ENCODE data around the gene PSME3IP1. TPM values are rescaled to one million over a fixed set of nuclear protein-coding genes. Genes with fewer than 3 reads are reported as not detected.

PSME3IP1 gene
- total RNA-seq, 4 donors from 2014 or later, result 38.8 to 68.9 (median 64.9) TPM

- H3K4me3 ChIP-seq (ENCODE audit: low read depth, poor library complexity, severe bottlenecking), result no peak overlapping the region
- no peak for DNase-seq (ENCODE audit: low spot score in 2 of 2)
- no peak for TF ChIP-seq CTCF (IDR thresholded peaks at IDR 0.05)
- no peak for TF ChIP-seq POLR2A (IDR thresholded peaks at IDR 0.05)
- intact Hi-C loops (cut with DNase I; ENCODE audit: low total_unique reads), result no loop called here
- WGBS, 2 donors, result 87 to 88% methylated on average over 11 of the region's 11 CpGs
Observed at GRCh38 chr16:57128771-57129389, 57.0 kb downstream of the PSME3IP1 start.

GRCh38 chr16:57127836-57128235 lies 58.0 kb downstream of the PSME3IP1 start:
- no peak overlapping the region for H3K4me3 ChIP-seq (ENCODE audit: low read depth, poor library complexity, severe bottlenecking)
- 94 to 95% methylated on average over 7 of the region's 7 CpGs for WGBS, 2 donors
- no peak for DNase-seq (ENCODE audit: low spot score in 2 of 2)
- TF ChIP-seq POLR2A (IDR thresholded peaks at IDR 0.05) (no peak), CTCF (IDR thresholded peaks at IDR 0.05) (no peak)
- intact Hi-C loops (cut with DNase I; ENCODE audit: low total_unique reads), result no loop called here

GRCh38 chr16:57127037-57127763 lies 58.6 kb downstream of the PSME3IP1 start:
- intact Hi-C loops (cut with DNase I; ENCODE audit: low total_unique reads), result no loop called here
- H3K4me3 ChIP-seq (ENCODE audit: low read depth, poor library complexity, severe bottlenecking), result no peak overlapping the region
- WGBS, 2 donors, result 87 to 97% methylated on average over 5 of the region's 5 CpGs
- TF ChIP-seq CTCF (IDR thresholded peaks at IDR 0.05), result no peak
- no peak for TF ChIP-seq POLR2A (IDR thresholded peaks at IDR 0.05)
- DNase-seq (ENCODE audit: low spot score in 2 of 2), result no peak

- no peak for DNase-seq (ENCODE audit: low spot score in 2 of 2)
- H3K4me3 ChIP-seq (ENCODE audit: low read depth, poor library complexity, severe bottlenecking), result no peak overlapping the region
- no peak for TF ChIP-seq POLR2A (IDR thresholded peaks at IDR 0.05)
- intact Hi-C loops (cut with DNase I; ENCODE audit: low total_unique reads), result no loop called here
- 87 to 95% methylated on average over 4 of the region's 4 CpGs for WGBS, 2 donors
Observed at GRCh38 chr16:57126411-57126810, 59.4 kb downstream of the PSME3IP1 start.

- H3K4me3 ChIP-seq (ENCODE audit: low read depth, poor library complexity, severe bottlenecking), result no peak overlapping the region
- TF ChIP-seq POLR2A (IDR thresholded peaks at IDR 0.05) (no peak), CTCF (IDR thresholded peaks at IDR 0.05) (no peak)
- no peak for DNase-seq (ENCODE audit: low spot score in 2 of 2)
- intact Hi-C loops (cut with DNase I; ENCODE audit: low total_unique reads), result no loop called here
- 97 to 100% methylated on average over 4 of the region's 4 CpGs for WGBS, 2 donors
Observed at GRCh38 chr16:57125969-57126368, 59.9 kb downstream of the PSME3IP1 start.

GRCh38 chr16:57125376-57125775 lies 60.5 kb downstream of the PSME3IP1 start:
- TF ChIP-seq CTCF (IDR thresholded peaks at IDR 0.05) (no peak), POLR2A (IDR thresholded peaks at IDR 0.05) (no peak)
- intact Hi-C loops (cut with DNase I; ENCODE audit: low total_unique reads), result no loop called here
- H3K4me3 ChIP-seq (ENCODE audit: low read depth, poor library complexity, severe bottlenecking), result no peak overlapping the region
- WGBS, 2 donors, result 96 to 99% methylated on average over 4 of the region's 4 CpGs
- no peak for DNase-seq (ENCODE audit: low spot score in 2 of 2)

All from lower leg skin (tissue), 4 donors.